Measurements from ENCODE around the gene SLC22A1. TPM values are rescaled to one million over a fixed set of nuclear protein-coding genes. Genes with fewer than 3 reads are reported as not detected.

SLC22A1 gene
- total and polyA plus RNA-seq, 2 of the 8 experiments (the other 6 are each of a cell fraction or from before 2014, with no cell fraction given): 0.12 to 0.45 TPM

DNA sequence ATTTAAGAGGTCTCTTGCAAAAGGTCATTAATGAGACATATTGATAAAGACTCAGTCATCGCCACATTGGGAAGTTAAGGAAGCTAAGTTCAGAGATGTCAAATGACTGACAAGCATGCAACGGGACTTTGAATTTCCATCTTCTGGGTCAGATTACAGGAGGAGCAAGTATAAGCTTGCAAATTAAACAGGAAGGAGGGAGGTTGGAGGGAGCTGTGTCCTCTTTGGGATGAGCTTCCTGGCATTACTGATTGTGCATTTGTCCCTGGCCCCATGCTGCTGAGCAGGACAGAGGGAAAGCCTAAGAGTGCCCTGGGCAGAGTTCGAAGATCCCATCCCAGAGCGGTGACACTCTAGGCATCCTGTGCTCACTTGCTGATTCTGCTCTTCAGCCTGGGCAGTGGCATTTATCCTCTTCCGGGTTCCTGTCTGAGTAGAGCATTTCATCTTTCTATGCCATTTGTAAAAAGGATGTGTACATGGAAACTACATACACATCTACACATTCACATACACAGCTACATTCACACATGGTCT lies 40.5 kb downstream of the SLC22A1 start:
- CTCF ChIA-PET (ENCODE audit: partially characterized antibody): interaction anchor here (0.6 to 2.6 kb wide), 3 partner anchors 21 to 293 kb away, joined by 3 to 8 read pairs (median 6); no protein-coding TSS in a partner anchor
- FAIRE-seq (no peak), DNase-seq (ENCODE audit: low read depth in 1 of 2, low spot score in 2 of 2) (no peak)
- Histone ChIP-seq H3K4me1 (replicated peaks in 1 of 4; ENCODE audit: control insufficient read depth in 3 of 4, insufficient read depth in 4 of 4, low read length in 3 of 4) (peaks cover 0 to 6% (median 3%) of the 10 kb centered on the region in 4 experiments; a peak in 5 of 7 replicates), H3K27me3 (replicated peaks in 1 of 4; ENCODE audit: control insufficient read depth in 3 of 4, extremely low read depth in 1 of 4, insufficient read depth in 3 of 4, low read length in 3 of 4) (no peaks in the 10 kb centered on the region), H3K23ac (ENCODE audit: insufficient read length) (no peak overlapping the region), H3K4me3 (ENCODE audit: extremely low read depth in 1 of 4, insufficient read depth in 2 of 4, low read depth in 3 of 4, low read length in 4 of 4) (no peak overlapping the region), H4K5ac (ENCODE audit: insufficient read length, low read depth, low read length) (no peak overlapping the region), H2BK15ac (ENCODE audit: low read length) (no peak overlapping the region), H3K36me3 (ENCODE audit: control insufficient read depth in 2 of 4, insufficient read depth in 4 of 4, low read length in 3 of 4) (no peaks in the 10 kb centered on the region), H3K9ac (replicated peaks in 1 of 4; ENCODE audit: extremely low read depth in 1 of 4, low read depth in 3 of 4, low read length in 3 of 4) (no peak overlapping the region), H3K23me2 (ENCODE audit: low read depth, low read length) (0 out of 2 replicates have a peak, but pooled peaks cover 2% of the 10 kb centered on the region), H2AFZ (ENCODE audit: low read length) (no peak overlapping the region; the same call in 1 of the 2 replicates), H4K91ac (replicated peaks; ENCODE audit: insufficient read length, low read length) (no peak overlapping the region), H3K4ac (replicated peaks; ENCODE audit: insufficient read length, low read depth, low read length) (no peak overlapping the region), H3K56ac (replicated peaks; ENCODE audit: insufficient read length, low read depth, low read length) (no peak overlapping the region), H3K14ac (ENCODE audit: insufficient read length) (no peak overlapping the region), H4K20me1 (replicated peaks in 1 of 2; ENCODE audit: control insufficient read depth in 1 of 2, insufficient read depth in 2 of 2, low read length in 2 of 2) (no peaks in the 10 kb centered on the region), H2BK20ac (ENCODE audit: low read length) (0 out of 2 replicates have a peak overlapping the region, but pooled peaks have one; percentile 15), H3K79me2 (ENCODE audit: control insufficient read depth in 1 of 2, insufficient read depth in 2 of 2, low read length in 2 of 2) (no peaks in the 10 kb centered on the region), H3K18ac (ENCODE audit: extremely low read depth, low read length) (no peak overlapping the region), H3K79me1 (ENCODE audit: low read depth, low read length) (no peaks in the 10 kb centered on the region), H2AK5ac (ENCODE audit: low read depth, low read length) (no peak overlapping the region), H2BK12ac (ENCODE audit: low read depth, low read length) (no peak overlapping the region), H2BK5ac (ENCODE audit: low read depth, low read length) (no peak overlapping the region), H3K9me3 (ENCODE audit: insufficient read depth in 2 of 2, low read depth in 1 of 2, low read length in 1 of 2) (no peaks in the 10 kb centered on the region), H3K4me2 (ENCODE audit: insufficient read depth in 1 of 2, low read depth in 2 of 2, low read length in 2 of 2) (no peak overlapping the region), H2BK120ac (replicated peaks; ENCODE audit: low read depth, low read length) (no peak overlapping the region), H3K27ac (ENCODE audit: low read depth, low read length) (no peak overlapping the region), H4K8ac (ENCODE audit: extremely low read depth, insufficient read depth, low read length) (no peak overlapping the region)
- 91% methylated on average over 5 of the region's 5 CpGs; no CpG with 5 or more reads in 1 of the 2 experiments for WGBS, 2 experiments (ENCODE audit: extremely low coverage in 1 of 2, insufficient coverage in 1 of 2, insufficient read length in 1 of 2, insufficient replicate concordance in 2 of 2, low coverage in 1 of 2, low lambda C conversion rate in 2 of 2, missing lambda C conversion rate in 1 of 2)
- POLR2A ChIA-PET (ENCODE audit: partially characterized antibody): no interaction called here
- TF ChIP-seq TBP (IDR thresholded peaks at IDR 0.05; ENCODE audit: low read depth, low read length): no peak
- TF ChIP-seq TEAD4 (IDR thresholded peaks at IDR 0.05; ENCODE audit: low read depth, low read length): no peak
- TF ChIP-seq RBBP5 (IDR thresholded peaks at IDR 0.05; ENCODE audit: borderline replicate concordance, low read depth, low read length): no peak
- TF ChIP-seq PHF8 (conservative IDR thresholded peaks at IDR 0.05; ENCODE audit: low read depth, low read length): no peak
- TF ChIP-seq HDAC2 (IDR thresholded peaks at IDR 0.05; ENCODE audit: borderline replicate concordance in 1 of 2, low read depth in 2 of 2, low read length in 2 of 2): no peak
- TF ChIP-seq CTBP2 (IDR thresholded peaks at IDR 0.05; ENCODE audit: borderline replicate concordance, insufficient read depth, insufficient read length, low read length): no peak
- TF ChIP-seq SP1 (IDR thresholded peaks at IDR 0.05; ENCODE audit: low read depth, low read length): no peak
- no peak for TF ChIP-seq CBX8 (IDR thresholded peaks at IDR 0.05; ENCODE audit: borderline replicate concordance, low read depth, low read length)
- no peak for TF ChIP-seq FOSL1 (IDR thresholded peaks at IDR 0.05; ENCODE audit: insufficient read depth, low read depth, low read length)
- no peak for TF ChIP-seq SIX5 (IDR thresholded peaks at IDR 0.05; ENCODE audit: low read depth, low read length)
- TF ChIP-seq ATF2 (IDR thresholded peaks at IDR 0.05; ENCODE audit: low read length): no peak
